C4-2B (cell line): Measurements from ENCODE around the gene NOC2L.

Experiments used
- H3K27ac ChIP-seq: fragments of 450-650 bp; 2 replicates; pipeline ENCODE4 v1.5.1; 2017
- ZFX ChIP-seq: fragments of 450-650 bp; IDR thresholded peaks from 2 replicates; pipeline ENCODE4 v1.6.1; 2017
- TF ChIP-seq, protein P1 (sequence below): fragments of 450-650 bp; conservative IDR thresholded peaks from 2 replicates; pipeline ENCODE4 v1.5.1; 2017; ENCODE audit warnings: mild to moderate bottlenecking

The NOC2L gene

DNA sequence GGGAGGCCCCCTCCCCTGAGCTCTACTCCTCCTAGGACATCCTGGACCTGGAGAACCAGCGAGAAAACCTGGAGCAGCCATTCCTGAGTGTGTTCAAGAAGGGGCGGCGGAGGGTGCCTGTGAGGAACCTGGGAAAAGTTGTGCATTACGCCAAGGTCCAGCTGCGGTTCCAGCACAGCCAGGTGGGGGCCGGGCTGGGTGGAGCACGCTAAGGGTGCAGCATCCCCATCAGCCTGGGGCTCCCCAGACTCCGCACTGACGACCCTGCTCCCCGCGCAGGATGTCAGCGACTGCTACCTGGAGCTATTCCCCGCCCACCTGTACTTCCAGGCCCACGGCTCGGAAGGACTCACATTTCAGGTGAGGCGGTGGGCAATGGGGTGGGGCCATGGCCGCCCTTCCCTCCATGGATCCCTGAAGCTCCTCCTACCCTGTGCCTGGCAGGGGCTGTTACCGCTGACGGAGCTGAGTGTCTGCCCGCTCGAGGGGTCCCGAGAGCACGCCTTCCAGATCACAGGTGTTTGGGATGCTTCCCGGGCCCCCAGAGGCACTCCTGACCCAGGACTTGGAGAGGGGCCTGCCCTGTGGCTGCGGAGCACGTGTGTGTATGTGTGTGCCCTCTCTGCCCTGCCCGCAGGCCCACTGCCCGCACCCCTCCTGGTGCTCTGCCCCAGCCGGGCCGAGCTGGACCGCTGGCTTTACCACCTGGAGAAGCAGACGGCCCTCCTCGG lies 11.4 kb upstream of the NOC2L start:
- no peak overlapping the region for H3K27ac ChIP-seq
- TF ChIP-seq ZFX, result no peak
- TF ChIP-seq, protein P1, sequence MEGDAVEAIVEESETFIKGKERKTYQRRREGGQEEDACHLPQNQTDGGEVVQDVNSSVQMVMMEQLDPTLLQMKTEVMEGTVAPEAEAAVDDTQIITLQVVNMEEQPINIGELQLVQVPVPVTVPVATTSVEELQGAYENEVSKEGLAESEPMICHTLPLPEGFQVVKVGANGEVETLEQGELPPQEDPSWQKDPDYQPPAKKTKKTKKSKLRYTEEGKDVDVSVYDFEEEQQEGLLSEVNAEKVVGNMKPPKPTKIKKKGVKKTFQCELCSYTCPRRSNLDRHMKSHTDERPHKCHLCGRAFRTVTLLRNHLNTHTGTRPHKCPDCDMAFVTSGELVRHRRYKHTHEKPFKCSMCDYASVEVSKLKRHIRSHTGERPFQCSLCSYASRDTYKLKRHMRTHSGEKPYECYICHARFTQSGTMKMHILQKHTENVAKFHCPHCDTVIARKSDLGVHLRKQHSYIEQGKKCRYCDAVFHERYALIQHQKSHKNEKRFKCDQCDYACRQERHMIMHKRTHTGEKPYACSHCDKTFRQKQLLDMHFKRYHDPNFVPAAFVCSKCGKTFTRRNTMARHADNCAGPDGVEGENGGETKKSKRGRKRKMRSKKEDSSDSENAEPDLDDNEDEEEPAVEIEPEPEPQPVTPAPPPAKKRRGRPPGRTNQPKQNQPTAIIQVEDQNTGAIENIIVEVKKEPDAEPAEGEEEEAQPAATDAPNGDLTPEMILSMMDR, result no peak

DNA sequence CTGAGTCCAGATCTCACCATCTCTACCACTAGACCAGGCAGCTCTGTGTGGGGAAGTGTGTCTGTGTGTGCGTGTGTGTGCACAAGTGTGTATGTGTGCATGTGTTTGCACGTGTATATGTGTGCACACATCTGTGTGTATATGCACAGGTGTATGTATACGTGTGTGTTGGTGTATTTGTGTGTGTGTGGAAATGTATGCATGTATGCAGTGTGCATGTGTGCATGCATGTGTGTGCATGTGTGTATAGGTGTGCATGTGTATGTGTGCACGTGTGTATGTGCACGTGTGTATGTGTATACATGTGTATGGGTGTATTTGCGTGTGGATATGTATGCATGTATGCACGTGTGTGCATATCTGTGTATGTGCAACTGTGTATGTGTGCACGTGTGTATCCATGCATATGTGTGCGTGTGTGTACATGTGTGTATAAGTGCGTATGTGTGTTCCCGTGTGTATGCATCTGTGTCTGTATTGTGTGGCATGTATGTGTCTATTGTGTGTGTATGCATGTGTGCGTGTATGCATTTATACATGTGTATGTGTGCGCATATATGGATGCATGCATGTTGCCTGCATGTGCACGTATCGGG lies 10.3 kb upstream of the NOC2L start:
- no peak for TF ChIP-seq ZFX
- TF ChIP-seq, protein P1, result no peak
- H3K27ac ChIP-seq, result no peak overlapping the region

DNA sequence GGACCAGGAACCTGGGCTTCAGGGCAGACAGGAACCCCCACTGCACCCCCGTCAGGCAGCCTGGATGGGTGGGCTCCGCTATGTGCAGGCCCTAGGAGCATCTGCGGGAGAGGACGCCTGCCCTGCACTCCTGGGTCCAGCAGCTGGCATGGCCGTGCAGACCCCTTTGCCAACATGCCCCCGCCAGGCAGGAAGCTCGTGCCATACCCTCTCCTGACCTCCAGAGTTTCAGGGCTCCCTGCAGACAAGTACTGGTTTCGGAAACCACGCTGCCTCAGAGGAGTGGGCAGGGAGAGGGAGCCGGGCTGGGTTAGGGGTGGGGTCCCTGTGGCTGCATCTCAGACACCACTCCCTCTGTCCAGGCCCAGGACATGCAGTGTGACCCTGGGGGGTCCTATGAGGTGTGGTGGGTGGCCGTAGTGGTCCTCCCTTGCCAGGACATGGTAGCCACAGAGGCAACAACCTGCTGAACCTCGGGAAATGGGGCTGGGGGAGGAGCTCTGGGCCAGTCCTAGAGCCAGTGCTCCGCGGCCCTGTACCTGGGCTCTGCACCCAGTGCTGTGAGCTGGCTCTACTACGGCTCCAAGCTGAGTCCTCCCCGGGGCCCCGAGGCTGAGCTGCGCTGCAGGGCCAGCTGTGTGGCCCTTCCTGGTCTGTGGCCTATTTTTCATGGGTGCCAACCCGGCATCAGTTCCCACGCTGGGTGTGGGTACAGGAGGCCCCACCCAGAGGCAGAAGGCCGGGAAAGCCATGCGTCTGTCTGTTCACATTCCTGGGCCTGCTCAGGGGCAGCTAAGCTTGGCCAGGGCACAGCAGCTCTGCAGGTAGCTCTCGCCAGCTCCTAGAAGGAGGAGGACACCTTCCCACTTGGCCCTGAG lies 8.6 kb upstream of the NOC2L start:
- peak overlapping the region; percentile 94 for H3K27ac ChIP-seq
- TF ChIP-seq, protein P1, result no peak
- TF ChIP-seq ZFX, result no peak

DNA sequence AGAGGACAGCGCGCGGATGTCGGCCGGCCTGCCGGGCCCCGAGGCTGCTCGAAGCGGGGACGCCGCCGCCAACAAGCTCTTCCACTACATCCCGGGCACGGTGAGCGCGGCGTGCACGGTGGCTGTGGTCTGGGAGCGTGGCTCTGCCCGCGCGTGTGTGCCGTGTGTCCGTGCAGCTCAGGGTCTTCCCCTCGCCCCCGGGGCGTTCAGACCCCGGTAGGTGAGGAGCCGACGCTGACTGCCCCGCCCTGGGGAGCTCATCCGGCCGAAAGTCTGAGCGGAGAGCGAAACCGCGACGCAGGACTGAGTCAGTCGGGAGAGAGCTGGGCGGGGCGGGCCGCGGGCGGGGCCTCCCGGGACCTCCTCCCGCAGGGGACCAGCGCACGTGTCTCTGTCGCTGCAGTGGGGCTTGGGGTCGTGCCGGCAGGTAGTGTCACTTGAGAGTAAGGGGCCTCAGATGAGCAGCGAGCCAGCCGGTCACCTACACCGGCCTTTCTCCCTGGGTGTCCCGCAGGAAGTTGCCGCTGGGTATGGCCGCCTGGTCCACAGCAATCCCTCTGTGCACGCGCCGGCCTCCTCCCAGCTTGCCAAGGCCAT lies 7.7 kb upstream of the NOC2L start:
- peak overlapping the region; percentile 94 for H3K27ac ChIP-seq
- TF ChIP-seq, protein P1, result no peak
- TF ChIP-seq ZFX, result 0 out of 2 replicates have a peak, but pooled peaks have one; percentile 37

DNA sequence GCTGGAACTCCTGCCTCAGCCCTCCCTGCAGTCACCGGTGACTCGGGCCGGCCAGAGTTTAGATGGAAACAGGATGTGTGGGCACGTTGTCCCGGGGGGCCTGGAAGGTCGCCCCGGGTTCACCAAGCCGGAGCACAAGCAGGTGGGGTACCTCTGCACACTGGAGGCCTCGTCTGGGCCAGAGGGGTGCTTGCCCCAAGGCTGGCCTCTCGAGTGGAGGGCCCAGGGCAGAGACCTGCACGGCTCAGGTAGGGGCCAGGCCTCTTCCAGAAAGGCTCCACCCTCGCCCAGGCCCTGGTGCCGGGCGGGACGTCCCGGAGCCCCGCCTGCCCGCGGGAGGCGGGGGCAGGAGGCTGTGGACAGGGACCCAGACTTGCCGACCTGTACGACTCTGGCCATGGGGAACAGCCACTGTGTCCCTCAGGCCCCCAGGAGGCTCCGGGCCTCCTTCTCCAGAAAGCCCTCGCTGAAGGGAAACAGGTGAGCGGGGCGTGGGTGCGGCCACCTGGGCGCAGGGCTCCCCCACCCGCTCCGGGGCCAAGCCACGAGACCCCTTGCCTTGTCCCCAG lies 7.2 kb upstream of the NOC2L start, which contains the start of gene PLEKHN1:
Gene PLEKHN1, plus strand, starts transcription at position 348 of the 569 bp plus-strand sequence. Its CDS starts 50 bp downstream, at position 398.
- TF ChIP-seq, protein P1, result no peak
- peak; percentile 64; the same call in 1 of the 2 replicates for TF ChIP-seq ZFX
- H3K27ac ChIP-seq, result peak within 1 kb of the TSS; percentile 94

DNA sequence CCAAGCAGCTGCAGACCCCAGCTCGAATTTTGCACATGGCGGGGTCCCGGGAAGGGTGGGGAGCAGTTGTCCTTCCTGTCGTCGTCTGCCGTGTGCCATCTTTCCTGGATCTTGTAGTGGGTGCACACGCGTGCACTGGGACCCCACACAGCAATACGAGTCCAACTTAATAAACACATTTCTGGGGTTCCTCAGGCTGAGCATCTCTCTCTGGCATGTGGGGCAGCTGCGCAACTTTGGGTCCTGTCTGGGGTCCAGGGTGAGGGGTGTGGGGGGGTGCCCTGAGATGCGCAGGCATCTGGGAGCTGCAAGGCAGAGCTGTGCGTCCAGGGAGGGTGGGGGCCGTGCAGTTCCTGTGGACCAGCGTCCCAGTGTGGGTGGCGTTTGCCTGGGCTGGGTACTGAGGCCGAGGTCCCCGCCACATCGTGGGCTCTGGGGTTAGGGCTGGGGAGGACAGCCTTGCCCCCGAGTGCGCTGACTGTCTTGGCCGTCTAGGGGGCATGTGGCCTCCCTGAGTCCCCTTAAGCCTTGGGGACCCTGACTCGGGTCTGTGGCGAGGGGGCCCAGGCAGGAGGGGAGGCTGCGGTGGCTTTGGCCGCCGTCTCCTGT lies 6.6 kb upstream of the NOC2L start:
- peak overlapping the region; percentile 94 for H3K27ac ChIP-seq
- TF ChIP-seq ZFX, result no peak
- TF ChIP-seq, protein P1, result no peak
